Measurements from ENCODE around the gene AP2M1.

AP2M1 gene

GRCh38 chr3:184229394-184230080, 54.9 kb downstream of the AP2M1 start, which contains the start of gene VWA5B2:
Gene VWA5B2 (plus strand): TSS chr3:184229585. CDS start chr3:184230529, 944 bp downstream.
- no peak for FAIRE-seq

- FAIRE-seq, result no peak
These were observed 55.5 kb downstream of the AP2M1 start for GRCh38 chr3:184230081-184230602.

- FAIRE-seq, result no peak
These were observed 56.2 kb downstream of the AP2M1 start for GRCh38 chr3:184230603-184231528.

- no peak for FAIRE-seq
These were observed 57.0 kb downstream of the AP2M1 start for GRCh38 chr3:184231671-184232070.

DNA sequence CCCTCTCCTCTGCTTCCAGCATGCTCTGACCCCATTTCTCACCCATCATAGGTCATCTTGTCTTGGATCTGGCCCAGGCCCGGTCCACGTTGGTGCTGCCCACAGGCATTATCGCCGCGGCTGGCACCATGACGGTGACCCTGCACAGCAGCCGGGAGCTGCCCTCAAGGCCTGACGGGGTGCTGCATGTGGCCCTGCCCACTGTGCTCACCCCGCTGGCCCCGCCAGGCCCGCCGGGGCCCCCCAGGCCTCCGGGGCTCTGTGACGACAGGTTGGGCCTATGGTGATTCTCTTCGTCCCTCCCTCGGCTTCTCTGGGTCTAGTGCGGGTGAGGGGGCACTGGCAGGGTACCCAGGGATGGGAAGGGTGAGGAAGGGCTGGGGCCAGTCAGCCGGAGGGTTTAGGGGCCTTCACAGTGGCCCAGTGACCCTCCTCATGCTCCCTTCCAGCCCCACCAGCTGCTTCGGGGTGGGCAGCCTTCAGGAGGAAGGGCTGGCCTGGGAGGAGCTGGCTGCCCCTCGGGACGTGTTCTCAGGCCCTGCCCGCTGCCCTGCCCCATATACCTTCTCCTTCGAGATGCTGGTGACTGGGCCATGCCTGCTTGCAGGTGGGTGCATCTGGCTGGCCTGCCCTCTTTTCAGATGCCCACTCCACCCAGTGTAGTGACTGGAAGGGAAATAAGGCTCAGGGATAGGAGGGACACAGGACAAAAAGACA, 58.6 kb downstream of the AP2M1 start:
- no peak for FAIRE-seq
